GM21515 (cell line): ENCODE measurements around the gene SERPINB10.

Experiments
- ATAC-seq: cut with Tn5 transposase; IDR thresholded peaks from one replicate; pipeline ENCODE4 v1.9.1; 2021; ENCODE audit not compliant: unreplicated experiment

SERPINB10 gene

DNA sequence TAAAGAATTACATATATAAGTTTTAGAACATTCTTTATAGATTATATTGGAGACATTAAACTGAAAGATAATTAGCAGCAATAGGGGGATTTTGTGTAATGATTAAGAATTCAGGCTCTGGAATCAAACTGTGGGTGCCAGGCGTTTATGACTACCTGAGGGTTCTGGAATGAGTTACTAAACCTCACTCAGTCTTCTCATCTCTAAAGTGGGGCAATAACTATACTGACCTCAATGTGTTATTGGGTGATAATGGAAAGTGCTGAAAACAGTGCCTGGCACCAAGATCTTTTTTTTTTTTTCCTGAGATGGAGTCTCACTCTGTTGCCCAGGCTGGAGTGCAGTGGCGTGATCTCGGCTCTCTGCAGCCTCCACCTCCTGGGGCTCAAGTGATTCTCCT lies 69.3 kb downstream of the SERPINB10 start:
- no peak for ATAC-seq

DNA sequence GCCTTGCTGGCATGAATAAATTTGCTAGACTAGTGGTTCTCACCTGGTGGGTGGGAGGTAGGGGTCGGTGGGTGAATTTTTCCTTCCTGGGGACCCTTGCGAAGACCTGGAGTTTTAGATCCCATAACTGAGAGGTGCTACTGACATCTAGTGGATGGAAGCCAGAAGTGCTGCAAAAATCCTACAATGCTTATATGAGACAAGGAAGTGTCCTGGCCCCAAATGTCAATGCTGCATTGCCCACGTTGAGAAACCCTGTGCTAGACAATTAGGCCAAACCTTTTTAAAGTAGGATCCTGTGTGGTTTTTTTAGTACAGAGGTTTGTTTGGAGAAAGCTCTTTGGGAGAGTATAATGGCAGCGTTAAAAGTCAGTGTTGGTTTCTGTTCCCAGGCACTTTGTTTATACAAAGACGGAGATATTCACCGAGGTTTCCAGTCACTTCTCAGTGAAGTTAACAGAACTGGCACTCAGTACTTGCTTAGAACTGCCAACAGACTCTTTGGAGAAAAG lies 71.7 kb downstream of the SERPINB10 start:
- peak; percentile 74 for ATAC-seq

DNA sequence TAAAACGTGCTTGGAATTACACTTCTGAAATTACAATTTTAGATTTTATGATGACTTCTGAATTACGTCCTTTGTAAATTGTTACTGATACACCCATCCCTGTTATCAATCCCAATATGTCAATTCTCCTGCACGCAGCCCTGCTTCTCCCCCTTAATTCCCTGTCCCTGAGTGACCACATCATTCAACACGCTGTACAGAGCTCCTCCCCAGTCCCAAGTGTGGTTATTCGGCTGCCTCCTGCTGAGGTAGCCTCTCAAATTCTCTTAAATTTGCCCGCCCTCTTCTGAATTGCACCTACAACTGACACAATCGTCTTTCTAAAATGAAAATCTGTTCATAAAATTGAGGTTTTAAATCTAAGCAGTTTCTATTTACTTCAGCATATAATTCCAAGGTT lies 72.3 kb downstream of the SERPINB10 start:
- no peak for ATAC-seq

DNA sequence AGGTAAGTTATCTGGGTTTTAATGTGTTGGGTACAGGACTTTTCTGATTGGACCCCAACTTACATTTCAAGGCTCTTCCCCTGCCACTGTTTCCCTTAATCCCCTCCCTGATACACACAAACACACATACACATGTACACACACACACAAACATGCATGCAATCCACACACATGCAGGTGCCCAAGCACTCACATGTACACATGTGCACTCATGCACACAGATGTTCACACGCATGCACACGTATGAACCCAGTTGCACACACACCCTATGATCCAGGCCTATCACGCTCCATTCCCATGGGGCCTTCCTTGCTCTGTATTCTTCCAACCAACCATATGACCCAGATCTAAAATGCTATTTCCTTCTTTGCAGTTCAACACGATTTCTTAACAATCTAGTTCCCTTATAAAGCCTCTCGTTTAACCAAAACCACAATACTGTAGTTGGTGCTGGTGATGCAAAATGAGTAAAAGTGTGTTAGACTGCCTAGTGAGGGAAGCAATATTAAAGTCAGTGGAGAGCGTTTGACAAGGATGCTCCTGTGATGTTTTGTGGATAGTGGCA lies 73.2 kb downstream of the SERPINB10 start:
- ATAC-seq, result no peak

DNA sequence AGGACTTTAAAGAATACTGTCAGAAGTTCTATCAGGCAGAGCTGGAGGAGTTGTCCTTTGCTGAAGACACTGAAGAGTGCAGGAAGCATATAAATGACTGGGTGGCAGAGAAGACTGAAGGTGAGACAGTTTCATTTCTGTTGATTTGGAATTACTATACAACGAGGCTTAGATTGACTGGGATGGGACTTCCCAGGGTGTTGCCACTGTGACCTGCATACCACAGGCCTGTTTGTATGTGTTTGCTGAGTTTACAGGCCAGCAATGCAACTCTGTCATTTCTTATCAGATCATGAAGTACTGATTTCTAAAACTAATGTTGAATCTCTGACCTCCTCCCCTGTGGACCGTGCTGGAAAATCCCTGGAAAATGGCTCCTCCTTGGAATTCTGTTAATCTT lies 74.0 kb downstream of the SERPINB10 start:
- ATAC-seq, result no peak

DNA sequence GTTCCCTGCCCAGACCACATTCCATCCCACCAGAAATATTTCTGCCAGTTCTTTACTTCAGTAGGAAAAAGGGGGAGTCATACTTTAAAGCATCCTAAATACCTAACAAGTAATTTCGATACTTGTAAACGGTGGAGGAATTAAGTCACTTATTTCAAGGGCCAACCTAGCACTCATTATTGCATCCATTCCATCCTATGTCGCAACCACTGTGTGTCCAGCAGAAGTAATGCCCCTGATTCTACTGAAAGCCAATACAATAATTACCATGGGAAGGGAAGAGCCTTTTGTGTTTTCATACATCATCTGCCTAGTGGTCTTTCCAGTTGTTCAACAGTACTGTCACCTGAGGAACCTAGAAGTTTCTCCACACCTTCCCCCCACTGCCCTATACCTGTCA lies 74.6 kb downstream of the SERPINB10 start:
- ATAC-seq, result no peak
